ENCODE results near the gene SEMA3D. TPM values are rescaled to one million over a fixed set of nuclear protein-coding genes. Genes with fewer than 3 reads are reported as not detected.

SEMA3D gene
- total RNA-seq, 1 donor from 2014 or later, result 0.35 TPM

DNA sequence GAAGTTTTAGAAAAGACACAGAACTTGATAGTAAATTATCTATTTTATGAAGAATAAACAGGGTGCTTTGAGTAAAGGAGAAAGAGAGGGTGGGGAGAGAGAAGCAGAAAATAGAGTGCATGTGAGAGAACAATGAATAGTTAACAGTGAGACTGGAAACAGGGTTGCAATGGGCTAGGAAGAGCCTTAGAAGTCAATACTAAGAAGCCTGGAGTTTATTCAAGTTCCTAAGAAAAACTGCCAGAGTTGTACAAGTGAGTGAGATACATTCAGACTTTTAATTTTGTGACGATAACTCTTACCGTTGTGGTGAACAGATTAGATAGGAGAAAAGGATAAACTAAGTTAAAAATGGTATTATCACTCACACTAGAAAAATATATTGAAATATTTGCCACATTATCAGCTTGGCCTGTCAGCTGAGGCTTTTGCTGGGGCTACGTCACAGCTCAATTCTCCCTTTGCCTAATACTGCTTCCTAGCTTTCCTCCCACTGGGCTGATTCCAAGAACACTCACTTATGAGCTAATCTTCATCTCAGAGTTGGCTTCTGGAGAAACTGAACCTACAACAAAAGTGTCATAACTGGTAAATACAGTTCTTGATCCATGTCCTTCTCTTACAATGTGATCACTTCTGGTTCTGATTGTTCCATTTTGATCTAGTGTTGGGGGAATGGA, 92.7 kb downstream of the SEMA3D start:
- TF ChIP-seq, protein P1, sequence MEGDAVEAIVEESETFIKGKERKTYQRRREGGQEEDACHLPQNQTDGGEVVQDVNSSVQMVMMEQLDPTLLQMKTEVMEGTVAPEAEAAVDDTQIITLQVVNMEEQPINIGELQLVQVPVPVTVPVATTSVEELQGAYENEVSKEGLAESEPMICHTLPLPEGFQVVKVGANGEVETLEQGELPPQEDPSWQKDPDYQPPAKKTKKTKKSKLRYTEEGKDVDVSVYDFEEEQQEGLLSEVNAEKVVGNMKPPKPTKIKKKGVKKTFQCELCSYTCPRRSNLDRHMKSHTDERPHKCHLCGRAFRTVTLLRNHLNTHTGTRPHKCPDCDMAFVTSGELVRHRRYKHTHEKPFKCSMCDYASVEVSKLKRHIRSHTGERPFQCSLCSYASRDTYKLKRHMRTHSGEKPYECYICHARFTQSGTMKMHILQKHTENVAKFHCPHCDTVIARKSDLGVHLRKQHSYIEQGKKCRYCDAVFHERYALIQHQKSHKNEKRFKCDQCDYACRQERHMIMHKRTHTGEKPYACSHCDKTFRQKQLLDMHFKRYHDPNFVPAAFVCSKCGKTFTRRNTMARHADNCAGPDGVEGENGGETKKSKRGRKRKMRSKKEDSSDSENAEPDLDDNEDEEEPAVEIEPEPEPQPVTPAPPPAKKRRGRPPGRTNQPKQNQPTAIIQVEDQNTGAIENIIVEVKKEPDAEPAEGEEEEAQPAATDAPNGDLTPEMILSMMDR (conservative IDR thresholded peaks at IDR 0.05; ENCODE audit: low read depth, low read length), result no peak
- no peak for DNase-seq (ENCODE audit: low read depth)
- no peak overlapping the region for H3K4me3 ChIP-seq (ENCODE audit: low read depth, low read length)

DNA sequence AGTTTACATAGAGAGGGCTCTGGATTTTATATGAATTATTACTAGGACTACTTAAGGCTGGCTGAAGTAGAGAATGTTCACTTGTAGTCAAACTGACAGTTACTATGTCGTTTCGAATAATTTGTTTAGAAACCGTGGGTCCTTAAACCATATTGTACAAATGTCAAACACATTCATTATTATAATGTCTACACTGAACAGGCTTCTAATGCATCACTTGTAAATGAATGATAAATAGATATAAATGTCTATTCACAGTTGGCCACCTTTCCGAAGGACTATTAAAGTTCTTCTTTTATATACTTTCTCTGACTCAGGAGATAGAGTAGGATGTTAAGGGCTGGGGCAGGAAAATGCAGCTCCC, 95.3 kb downstream of the SEMA3D start:
- TF ChIP-seq, protein P1 (conservative IDR thresholded peaks at IDR 0.05; ENCODE audit: low read depth, low read length), result no peak
- no peak for DNase-seq (ENCODE audit: low read depth)

DNA sequence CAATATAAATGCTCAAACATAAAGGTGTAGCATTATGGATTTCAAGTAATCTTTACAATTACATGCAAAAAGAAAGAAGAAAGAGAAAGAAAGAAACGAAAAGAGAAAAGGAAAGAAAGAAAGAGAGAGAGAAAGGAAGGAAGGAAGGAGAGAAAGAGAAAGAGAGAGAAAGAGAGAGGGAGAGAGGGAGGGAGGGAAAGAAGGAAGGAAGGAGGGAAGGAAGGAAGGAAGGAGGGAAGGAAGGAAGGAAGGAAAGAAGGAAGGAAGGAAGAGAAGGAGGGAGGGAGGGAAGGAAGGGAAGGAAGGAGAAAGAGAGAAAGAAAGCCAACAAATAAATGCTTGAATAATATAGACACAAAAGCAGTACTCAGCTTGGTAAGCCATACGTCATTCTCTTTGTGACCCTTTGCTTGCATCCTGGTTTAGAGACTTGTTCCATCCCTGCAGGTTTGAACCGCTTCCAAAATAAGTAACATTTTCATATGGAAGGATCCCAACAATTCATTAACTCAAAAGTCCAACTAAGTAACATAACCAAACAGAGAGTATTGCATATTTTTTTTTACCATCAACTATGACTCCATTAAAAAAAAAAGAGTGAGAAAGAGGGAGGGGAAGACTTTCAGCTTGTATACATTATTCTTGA, 95.8 kb downstream of the SEMA3D start:
- no peak for DNase-seq (ENCODE audit: low read depth)
- H3K4me3 ChIP-seq (ENCODE audit: low read depth, low read length), result no peak overlapping the region
- TF ChIP-seq, protein P1 (conservative IDR thresholded peaks at IDR 0.05; ENCODE audit: low read depth, low read length), result no peak

More for the DNA sequence above, 95.3 kb downstream of the SEMA3D start:
- no peak overlapping the region for H3K4me3 ChIP-seq (ENCODE audit: low read depth, low read length)

DNA sequence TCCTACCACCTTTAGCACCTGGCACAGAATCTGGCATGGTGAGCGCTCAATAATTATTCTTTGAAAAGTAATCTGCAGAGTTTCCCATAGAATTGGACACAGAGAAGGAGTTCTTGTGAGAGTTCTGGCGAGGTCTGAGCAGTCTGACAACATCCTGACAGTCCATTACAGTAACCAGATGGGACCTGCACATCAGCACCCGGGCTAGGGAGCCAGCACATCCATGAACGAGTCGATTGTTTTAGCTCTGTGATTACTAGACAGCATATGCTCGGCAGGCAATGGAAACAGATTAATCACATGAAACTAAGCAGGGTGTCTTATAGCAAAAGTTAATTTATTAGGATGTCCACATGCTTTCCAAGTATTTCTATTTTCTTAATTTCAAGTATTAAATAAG, 96.7 kb downstream of the SEMA3D start:
- H3K4me3 ChIP-seq (ENCODE audit: low read depth, low read length), result no peak overlapping the region
- DNase-seq (ENCODE audit: low read depth), result no peak
- TF ChIP-seq, protein P1 (conservative IDR thresholded peaks at IDR 0.05; ENCODE audit: low read depth, low read length), result no peak

DNA sequence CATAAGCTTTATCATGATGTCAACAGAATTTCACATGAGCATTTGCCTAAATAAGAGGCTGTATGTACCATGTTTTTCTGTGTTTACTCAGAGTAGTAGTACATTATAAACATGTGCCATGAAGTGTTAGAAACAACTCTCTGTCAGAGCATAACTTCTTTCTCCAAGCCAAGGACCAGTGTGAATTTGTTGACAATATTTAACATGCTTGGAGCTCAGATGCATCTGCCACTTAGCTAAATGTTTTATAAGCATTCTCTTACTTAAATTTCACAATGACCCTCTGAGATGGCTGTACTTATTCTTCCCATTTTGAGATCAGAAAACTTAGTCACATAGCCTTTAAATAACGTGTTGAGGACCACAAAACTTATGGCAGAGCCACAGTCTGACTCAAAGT, 105.0 kb downstream of the SEMA3D start:
- H3K4me3 ChIP-seq (ENCODE audit: low read depth, low read length), result no peak overlapping the region
- TF ChIP-seq, protein P1 (conservative IDR thresholded peaks at IDR 0.05; ENCODE audit: low read depth, low read length), result no peak
- no peak for DNase-seq (ENCODE audit: low read depth)

DNA sequence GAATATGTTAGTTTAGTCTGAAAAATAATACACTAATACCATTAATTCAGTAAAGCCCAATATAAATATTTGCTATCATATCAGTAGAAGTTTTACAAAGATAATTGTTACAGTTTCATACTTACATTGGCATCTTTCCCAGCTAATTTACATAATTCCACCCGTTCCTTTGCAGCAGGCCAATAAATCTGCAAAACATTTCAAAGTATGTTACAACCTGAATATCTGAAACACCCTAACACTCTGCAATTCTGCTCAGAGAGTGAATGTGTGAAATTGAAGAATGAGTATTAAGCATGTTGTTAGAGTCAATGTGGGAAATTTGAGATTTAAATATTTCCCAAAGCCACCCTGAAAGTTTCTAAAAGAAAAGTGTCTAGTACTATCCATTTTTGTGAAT, 105.5 kb downstream of the SEMA3D start:
- no peak for DNase-seq (ENCODE audit: low read depth)
- TF ChIP-seq, protein P1 (conservative IDR thresholded peaks at IDR 0.05; ENCODE audit: low read depth, low read length), result no peak
- H3K4me3 ChIP-seq (ENCODE audit: low read depth, low read length), result no peak overlapping the region

DNA sequence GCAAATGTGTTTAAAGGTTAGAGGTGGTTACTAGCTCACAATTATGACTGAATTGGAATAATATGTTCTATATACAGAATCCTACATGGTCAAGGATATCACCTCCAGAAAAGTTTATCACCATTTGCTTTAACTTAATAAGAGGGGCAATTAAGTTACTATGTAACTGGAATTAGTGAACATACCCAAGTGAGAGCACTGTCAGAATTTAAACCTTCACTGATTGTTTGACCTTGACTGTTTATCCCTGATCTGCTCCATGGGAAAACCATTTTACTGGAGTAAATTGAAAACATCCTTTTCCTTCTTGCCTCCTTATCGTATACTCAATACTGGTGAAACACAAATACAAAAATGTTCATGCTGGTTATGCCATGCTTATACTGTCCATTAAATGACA, 107.4 kb downstream of the SEMA3D start:
- TF ChIP-seq, protein P1 (conservative IDR thresholded peaks at IDR 0.05; ENCODE audit: low read depth, low read length), result no peak
- H3K4me3 ChIP-seq (ENCODE audit: low read depth, low read length), result no peak overlapping the region
- no peak for DNase-seq (ENCODE audit: low read depth)

Measured in epithelial cell of proximal tubule (primary cell).